Measurements from ENCODE around the gene SFXN4. TPM values are rescaled to one million over a fixed set of nuclear protein-coding genes. Genes with fewer than 3 reads are reported as not detected.
A peak's percentile ranks its signal among the peaks of the same experiment; 100 is the strongest.

SFXN4 gene
- total and polyA plus RNA-seq, 2 of the 13 experiments (the other 11 are each of a cell fraction or from before 2014, with no cell fraction given), result 47.7 to 64.9 TPM

DNA sequence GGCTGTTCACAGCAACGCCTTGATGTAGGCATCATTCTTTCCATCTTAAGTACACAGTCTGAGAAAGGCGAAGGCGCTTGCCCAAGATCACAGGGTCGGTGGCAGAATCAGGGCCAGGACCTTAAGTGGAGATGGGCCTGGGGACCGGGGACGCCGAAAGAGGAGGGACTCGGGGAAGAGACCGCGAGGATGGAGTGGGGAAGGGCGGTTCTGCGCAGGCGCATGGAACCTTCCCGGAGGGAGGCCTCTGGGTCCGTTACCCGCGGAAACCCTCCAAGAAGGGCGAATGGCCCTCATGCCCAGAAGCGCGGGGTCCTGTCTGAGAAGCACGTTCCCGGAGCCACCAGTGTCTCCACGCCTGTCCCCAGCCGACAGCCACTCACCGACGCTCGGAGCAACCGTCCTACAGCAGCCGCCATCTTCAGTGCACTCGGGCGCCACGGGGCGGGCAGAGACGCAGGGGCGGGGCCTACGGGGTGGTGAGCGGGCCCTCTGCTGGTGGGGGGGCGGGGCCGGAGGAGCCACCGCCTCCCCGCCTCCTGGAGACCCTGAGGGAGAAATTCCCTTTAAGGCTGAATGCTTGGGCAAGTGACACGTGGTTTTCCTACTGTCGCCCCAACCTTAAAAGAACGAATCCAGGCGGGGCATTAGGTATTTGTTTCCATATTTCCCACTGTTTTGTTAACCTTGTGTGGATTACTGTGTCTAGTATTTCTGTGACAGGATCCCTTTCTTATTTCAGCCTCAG is 13.0 kb upstream of the SFXN4 start, which contains the start of gene PRDX3 (continued):
- no peak for TF ChIP-seq ZNF343 (CRISPR knock-in tag; IDR thresholded peaks at IDR 0.05)
- peak; percentile 93; the same call in 1 of the 2 replicates for TF ChIP-seq THAP7 (CRISPR knock-in tag; IDR thresholded peaks at IDR 0.05)
- no peak for TF ChIP-seq EZH2 (conservative IDR thresholded peaks at IDR 0.05; ENCODE audit: low read depth, low read length)
- TF ChIP-seq PITX1 (CRISPR knock-in tag; IDR thresholded peaks at IDR 0.05), result peak; percentile 75
- peak; percentile 44 for TF ChIP-seq ZNF781 (CRISPR knock-in tag; IDR thresholded peaks at IDR 0.05; ENCODE audit: borderline replicate concordance, not compliant biosample characterization)
- TF ChIP-seq SETDB1 (CRISPR knock-in tag; IDR thresholded peaks at IDR 0.05; ENCODE audit: borderline replicate concordance), result no peak
- no peak for TF ChIP-seq HNF1B (CRISPR knock-in tag; IDR thresholded peaks at IDR 0.05)
- peak; percentile 54; the same call in 1 of the 2 replicates for TF ChIP-seq TARDBP (CRISPR knock-in tag; IDR thresholded peaks at IDR 0.05)
- TF ChIP-seq DZIP1 (CRISPR knock-in tag; IDR thresholded peaks at IDR 0.05), result no peak
- TF ChIP-seq POLR2G (IDR thresholded peaks at IDR 0.05; ENCODE audit: low read depth, low read length), result peak; percentile 91
- TF ChIP-seq POGZ (CRISPR knock-in tag; IDR thresholded peaks at IDR 0.05), result peak; percentile 15; the same call in 1 of the 2 replicates
- TF ChIP-seq, protein P1, sequence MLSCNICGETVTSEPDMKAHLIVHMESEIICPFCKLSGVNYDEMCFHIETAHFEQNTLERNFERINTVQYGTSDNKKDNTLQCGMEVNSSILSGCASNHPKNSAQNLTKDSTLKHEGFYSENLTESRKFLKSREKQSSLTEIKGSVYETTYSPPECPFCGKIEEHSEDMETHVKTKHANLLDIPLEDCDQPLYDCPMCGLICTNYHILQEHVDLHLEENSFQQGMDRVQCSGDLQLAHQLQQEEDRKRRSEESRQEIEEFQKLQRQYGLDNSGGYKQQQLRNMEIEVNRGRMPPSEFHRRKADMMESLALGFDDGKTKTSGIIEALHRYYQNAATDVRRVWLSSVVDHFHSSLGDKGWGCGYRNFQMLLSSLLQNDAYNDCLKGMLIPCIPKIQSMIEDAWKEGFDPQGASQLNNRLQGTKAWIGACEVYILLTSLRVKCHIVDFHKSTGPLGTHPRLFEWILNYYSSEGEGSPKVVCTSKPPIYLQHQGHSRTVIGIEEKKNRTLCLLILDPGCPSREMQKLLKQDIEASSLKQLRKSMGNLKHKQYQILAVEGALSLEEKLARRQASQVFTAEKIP (CRISPR knock-in tag; IDR thresholded peaks at IDR 0.05; ENCODE audit: borderline replicate concordance), result no peak
- no peak for TF ChIP-seq PCBP1 (IDR thresholded peaks at IDR 0.05; ENCODE audit: borderline replicate concordance, low read depth, low read length)
- TF ChIP-seq MTF2 (CRISPR knock-in tag; IDR thresholded peaks at IDR 0.05; ENCODE audit: borderline replicate concordance), result peak; percentile 83; the same call in 1 of the 2 replicates
- TF ChIP-seq ATM (IDR thresholded peaks at IDR 0.05; ENCODE audit: borderline replicate concordance), result no peak
- TF ChIP-seq RBM22 (optimal IDR thresholded peaks at IDR 0.05; ENCODE audit: low read length), result peak; percentile 47
- no peak for TF ChIP-seq HDAC6 (IDR thresholded peaks at IDR 0.05; ENCODE audit: low read depth, low read length)
- TF ChIP-seq PHF8 (CRISPR knock-in tag; IDR thresholded peaks at IDR 0.05), result peak; percentile 96
- no peak for TF ChIP-seq TRIM24 (CRISPR knock-in tag; IDR thresholded peaks at IDR 0.05)
- TF ChIP-seq SCMH1 (CRISPR knock-in tag; IDR thresholded peaks at IDR 0.05; ENCODE audit: borderline replicate concordance), result no peak
- TF ChIP-seq, protein P2, sequence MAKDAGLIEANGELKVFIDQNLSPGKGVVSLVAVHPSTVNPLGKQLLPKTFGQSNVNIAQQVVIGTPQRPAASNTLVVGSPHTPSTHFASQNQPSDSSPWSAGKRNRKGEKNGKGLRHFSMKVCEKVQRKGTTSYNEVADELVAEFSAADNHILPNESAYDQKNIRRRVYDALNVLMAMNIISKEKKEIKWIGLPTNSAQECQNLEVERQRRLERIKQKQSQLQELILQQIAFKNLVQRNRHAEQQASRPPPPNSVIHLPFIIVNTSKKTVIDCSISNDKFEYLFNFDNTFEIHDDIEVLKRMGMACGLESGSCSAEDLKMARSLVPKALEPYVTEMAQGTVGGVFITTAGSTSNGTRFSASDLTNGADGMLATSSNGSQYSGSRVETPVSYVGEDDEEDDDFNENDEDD (CRISPR knock-in tag; IDR thresholded peaks at IDR 0.05; ENCODE audit: borderline replicate concordance), result peak; percentile 35; the same call in 1 of the 2 replicates
